Lung microvascular endothelial cell (primary cell): Measurements from ENCODE around the gene DRC7. TPM values are rescaled to one million over a fixed set of nuclear protein-coding genes. Genes with fewer than 3 reads are reported as not detected.
"Not testable (repeated sequence)": the region's sequence is repeated elsewhere in the genome, so short reads cannot be mapped to it uniquely, and the experiment has no call there.

Experiments
- DNase-seq, 2 donors: peaks; one replicate each; pipeline versions ENCODE4 v3.0.0 to v3.0.0-alpha.2; 2010; ENCODE audit warnings: low read depth in 2 of 2
- total RNA-seq: library from RNA; depleted of rRNA; stranded (reverse); fragments of >200 nt; gene quantifications from 2 replicates; pipeline ENCODE4 v1.2.1, GENCODE V29; 2014

Gene DRC7
- total RNA-seq, 1 donor from 2014 or later = 0.20 TPM

GRCh38 chr16:57761957-57762356, 67.4 kb downstream of the DRC7 start:
- DNase-seq = no peak

GRCh38 chr16:57762365-57763040, 67.9 kb downstream of the DRC7 start:
- no peak for DNase-seq

- DNase-seq = no peak
Observed at GRCh38 chr16:57763285-57764005, 68.8 kb downstream of the DRC7 start.

- DNase-seq = no peak
Observed at GRCh38 chr16:57764006-57764340, 69.4 kb downstream of the DRC7 start.

GRCh38 chr16:57764341-57765159, 69.9 kb downstream of the DRC7 start:
- DNase-seq = peak; percentile 54 to 87

GRCh38 chr16:57765160-57765728, 70.6 kb downstream of the DRC7 start:
- DNase-seq = no peak

GRCh38 chr16:57766714-57767348, 72.2 kb downstream of the DRC7 start:
- DNase-seq = no peak

GRCh38 chr16:57769541-57770145, 75.0 kb downstream of the DRC7 start:
- DNase-seq = no peak

GRCh38 chr16:57770361-57770760, 75.8 kb downstream of the DRC7 start:
- no peak for DNase-seq

- DNase-seq = no peak
Observed at GRCh38 chr16:57771141-57771785, 76.7 kb downstream of the DRC7 start.

GRCh38 chr16:57773019-57773418, 78.4 kb downstream of the DRC7 start:
- no peak for DNase-seq

GRCh38 chr16:57773655-57774295, 79.2 kb downstream of the DRC7 start:
- DNase-seq = peak in 1 of 2 donors; percentile 19

GRCh38 chr16:57774705-57775285, 80.2 kb downstream of the DRC7 start:
- DNase-seq = no peak

- DNase-seq = peak in 1 of 2 donors; percentile 31
Observed at GRCh38 chr16:57775661-57776469, 81.3 kb downstream of the DRC7 start.

GRCh38 chr16:57778658-57779057, 84.1 kb downstream of the DRC7 start:
- no peak for DNase-seq

GRCh38 chr16:57779836-57780235, 85.2 kb downstream of the DRC7 start:
- not testable (repeated sequence) for DNase-seq

GRCh38 chr16:57781349-57781740, 86.7 kb downstream of the DRC7 start:
- no peak for DNase-seq
